Measurements from ENCODE around the gene SLC25A33. TPM values are rescaled to one million over a fixed set of nuclear protein-coding genes. Genes with fewer than 3 reads are reported as not detected.
"Not testable (repeated sequence)": the region's sequence is repeated elsewhere in the genome, so short reads cannot be mapped to it uniquely, and the experiment has no call there.

SLC25A33 gene
- total RNA-seq, 1 experiment from 2014 or later = 42.2 TPM

GRCh38 chr1:9609998-9610397 lies 70.7 kb downstream of the SLC25A33 start:
- DNase-seq (ENCODE audit: low spot score) = no peak
- in situ Hi-C loops (cut with HindIII; ENCODE audit: low sequenced_read_pairs) = no loop called here

DNA sequence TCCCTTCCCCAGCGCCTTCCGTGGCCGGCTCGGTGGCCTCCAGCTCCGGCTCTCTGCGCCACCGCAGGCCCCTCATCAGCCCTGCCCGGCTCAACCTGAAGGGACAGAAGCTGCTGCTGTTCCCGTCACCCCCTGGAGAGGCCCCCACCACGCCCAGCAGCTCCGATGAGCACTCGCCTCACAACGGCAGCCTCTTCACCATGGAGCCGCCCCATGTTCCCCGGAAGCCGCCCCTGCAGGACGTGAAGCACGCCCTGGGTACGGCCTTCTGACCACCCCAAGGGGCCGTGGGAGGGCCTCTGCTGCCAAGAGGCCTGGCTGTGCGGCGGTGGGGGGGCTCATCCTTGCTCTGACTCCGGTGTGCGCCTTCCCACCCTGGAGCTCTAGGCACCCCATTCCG lies 71.3 kb downstream of the SLC25A33 start:
- DNase-seq (ENCODE audit: low spot score) = no peak
- in situ Hi-C loops (cut with HindIII; ENCODE audit: low sequenced_read_pairs) = no loop called here

DNA sequence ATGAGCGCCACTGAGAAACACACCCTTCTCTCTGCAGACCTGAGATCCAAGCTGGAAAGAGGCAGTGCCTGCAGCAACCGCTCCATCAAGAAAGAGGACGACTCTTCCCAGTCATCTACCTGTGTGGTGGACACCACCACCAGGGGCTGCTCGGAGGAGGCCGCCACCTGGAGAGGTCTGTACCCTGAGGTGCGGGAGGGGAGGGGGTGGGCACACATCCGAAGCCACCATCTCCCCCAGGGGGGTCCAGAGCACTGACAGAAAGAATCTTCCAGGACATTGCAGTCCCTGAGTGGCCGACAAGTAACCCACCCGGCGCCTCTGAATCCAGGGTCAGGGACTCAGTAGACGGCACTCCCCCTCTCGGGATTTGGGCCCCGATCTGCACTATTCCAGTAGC lies 72.5 kb downstream of the SLC25A33 start:
- DNase-seq (ENCODE audit: low spot score) = no peak
- in situ Hi-C loops (cut with HindIII; ENCODE audit: low sequenced_read_pairs) = no loop called here

DNA sequence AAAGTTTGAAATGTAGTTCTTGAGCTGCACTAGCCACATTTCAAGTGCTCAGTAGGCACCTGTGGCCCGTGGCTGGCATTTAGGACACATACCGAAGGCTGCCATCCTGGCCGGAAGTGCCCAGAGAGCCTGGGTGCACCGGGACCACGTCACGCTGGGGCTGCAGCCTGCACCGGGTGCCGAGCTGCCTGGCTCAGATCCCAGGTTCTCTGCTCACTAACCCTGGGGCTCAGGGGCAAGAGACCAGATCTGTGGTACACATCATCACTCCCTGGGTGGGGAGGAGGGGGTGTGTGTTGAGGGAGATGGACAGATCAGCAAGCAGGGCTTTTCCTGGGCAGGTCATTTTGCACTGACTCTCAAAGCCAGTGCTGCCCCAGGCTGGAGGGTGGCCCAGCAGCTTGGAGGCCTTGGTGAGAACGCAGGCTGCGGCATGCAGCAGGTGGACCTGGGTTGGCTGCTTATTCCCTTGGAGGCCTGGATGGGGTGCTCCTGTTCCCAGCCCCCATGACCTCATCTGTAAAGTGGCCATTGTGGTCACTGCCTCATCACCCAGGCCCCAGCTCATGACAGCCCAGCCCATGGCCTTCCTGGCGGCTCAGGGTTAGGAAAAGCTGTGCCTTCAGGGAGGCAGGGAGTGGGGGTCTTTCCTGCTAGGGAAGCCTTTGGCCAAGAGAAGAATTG lies 73.0 kb downstream of the SLC25A33 start:
- in situ Hi-C loops (cut with HindIII; ENCODE audit: low sequenced_read_pairs) = no loop called here
- DNase-seq (ENCODE audit: low spot score) = no peak

- in situ Hi-C loops (cut with HindIII; ENCODE audit: low sequenced_read_pairs) = no loop called here
- DNase-seq (ENCODE audit: low spot score) = no peak
These were observed 73.8 kb downstream of the SLC25A33 start for GRCh38 chr1:9612871-9613624.

GRCh38 chr1:9613625-9614299 lies 74.5 kb downstream of the SLC25A33 start:
- no peak for DNase-seq (ENCODE audit: low spot score)
- in situ Hi-C loops (cut with HindIII; ENCODE audit: low sequenced_read_pairs) = no loop called here

- peak; percentile 62 for DNase-seq (ENCODE audit: low spot score)
- in situ Hi-C loops (cut with HindIII; ENCODE audit: low sequenced_read_pairs) = no loop called here
These were observed 76.2 kb downstream of the SLC25A33 start for GRCh38 chr1:9615316-9616063.

GRCh38 chr1:9618909-9619679 lies 79.8 kb downstream of the SLC25A33 start:
- DNase-seq (ENCODE audit: low spot score) = peak; percentile 30

GRCh38 chr1:9621032-9621431 lies 81.8 kb downstream of the SLC25A33 start:
- in situ Hi-C loops (cut with HindIII; ENCODE audit: low sequenced_read_pairs) = no loop called here
- no peak for DNase-seq (ENCODE audit: low spot score)

More at GRCh38 chr1:9618909-9619679, 79.8 kb downstream of the SLC25A33 start:
- in situ Hi-C loops (cut with HindIII; ENCODE audit: low sequenced_read_pairs) = no loop called here

DNA sequence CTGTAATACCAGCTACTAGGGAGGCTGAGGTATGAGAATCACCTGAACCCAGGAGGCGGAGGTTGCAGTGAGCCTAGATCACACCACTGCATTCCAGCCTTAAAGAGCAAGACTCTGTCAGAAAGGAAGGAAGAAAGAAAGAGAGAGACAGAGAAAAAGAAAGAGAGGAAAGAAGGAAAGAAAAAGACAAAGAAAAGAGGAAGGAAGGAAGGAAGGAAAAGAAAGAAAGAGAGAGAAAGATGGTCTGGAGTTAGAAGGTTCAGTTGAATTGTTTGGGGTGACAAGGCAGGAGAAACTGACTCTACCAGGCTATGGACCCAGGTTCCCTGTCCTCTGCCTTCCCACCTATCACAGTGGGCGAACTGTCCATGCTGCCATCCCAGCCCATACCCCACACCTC lies 84.8 kb downstream of the SLC25A33 start:
- in situ Hi-C loops (cut with HindIII; ENCODE audit: low sequenced_read_pairs) = no loop called here

DNA sequence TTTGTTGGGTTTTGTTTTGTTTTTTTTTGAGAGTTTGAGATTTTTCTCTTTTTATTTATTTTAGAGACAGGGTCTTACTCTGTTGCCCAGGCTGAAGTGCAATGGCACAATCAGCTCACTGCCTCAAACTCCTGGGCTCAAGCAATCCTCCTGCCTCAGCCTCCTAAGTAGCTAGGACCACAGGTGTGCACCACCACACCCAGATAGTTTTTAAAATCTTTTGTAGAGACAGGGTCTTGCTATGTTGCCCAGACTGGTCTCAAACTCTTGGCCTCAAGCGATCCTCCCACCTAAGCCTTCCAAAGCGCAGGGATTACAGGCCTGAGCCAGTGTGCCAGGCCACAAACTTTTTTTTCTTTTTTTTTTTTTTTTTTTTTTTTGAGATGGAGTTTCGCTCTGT lies 85.8 kb downstream of the SLC25A33 start:
- in situ Hi-C loops (cut with HindIII; ENCODE audit: low sequenced_read_pairs) = not testable (repeated sequence)

More for the DNA sequence above, 84.8 kb downstream of the SLC25A33 start:
- no peak for DNase-seq (ENCODE audit: low spot score)

GRCh38 chr1:9626201-9626608 lies 86.9 kb downstream of the SLC25A33 start:
- no peak for DNase-seq (ENCODE audit: low spot score)
- in situ Hi-C loops (cut with HindIII; ENCODE audit: low sequenced_read_pairs) = no loop called here

More for the DNA sequence above, 85.8 kb downstream of the SLC25A33 start:
- not testable (repeated sequence) for DNase-seq (ENCODE audit: low spot score)

DNA sequence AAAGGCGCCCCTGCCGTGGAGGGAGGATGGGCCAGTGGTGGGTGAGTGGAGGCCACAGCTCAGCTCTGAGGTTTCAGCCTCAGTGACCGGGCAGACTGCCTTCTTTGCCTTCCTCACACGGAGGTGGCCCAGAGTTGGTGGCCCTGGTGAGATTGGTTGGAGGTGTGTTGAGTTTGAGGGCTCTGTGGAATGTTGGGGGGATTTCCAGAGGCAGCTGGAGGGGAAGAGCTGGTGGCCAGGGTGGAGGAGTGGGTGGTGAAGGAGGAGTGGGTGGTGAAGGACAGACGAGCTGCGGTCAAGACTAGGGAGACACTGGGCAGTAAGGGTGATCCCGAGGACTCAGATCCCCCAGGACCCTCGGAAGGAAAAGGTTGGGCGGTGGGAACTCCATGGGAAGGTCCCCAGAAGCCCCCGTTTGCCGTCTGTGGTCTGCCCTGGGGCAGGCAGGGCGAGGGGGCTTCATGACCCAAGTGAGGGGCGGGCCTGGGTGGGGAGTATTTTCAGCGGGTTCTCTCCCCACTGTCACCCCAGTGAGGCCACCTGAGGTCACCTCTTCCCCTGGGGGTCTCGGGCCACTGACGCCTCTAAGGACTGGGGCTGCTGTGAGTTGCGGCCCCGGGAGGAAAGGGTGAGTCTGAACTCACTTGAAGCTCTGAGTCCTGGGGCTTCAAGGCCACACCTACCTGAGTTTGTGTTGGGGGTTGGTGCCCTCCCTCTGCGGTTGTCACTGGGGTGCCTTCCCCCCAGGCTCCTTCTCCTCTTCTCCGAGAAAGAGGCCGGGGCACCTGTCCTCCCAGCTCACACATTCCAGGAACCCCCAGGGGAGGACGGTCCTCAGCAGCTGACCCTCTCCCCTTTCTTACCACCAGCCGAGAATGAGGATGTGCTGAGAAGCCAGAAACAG lies 89.5 kb downstream of the SLC25A33 start:
- in situ Hi-C loops (cut with HindIII; ENCODE audit: low sequenced_read_pairs) = no loop called here
- DNase-seq (ENCODE audit: low spot score) = no peak

DNA sequence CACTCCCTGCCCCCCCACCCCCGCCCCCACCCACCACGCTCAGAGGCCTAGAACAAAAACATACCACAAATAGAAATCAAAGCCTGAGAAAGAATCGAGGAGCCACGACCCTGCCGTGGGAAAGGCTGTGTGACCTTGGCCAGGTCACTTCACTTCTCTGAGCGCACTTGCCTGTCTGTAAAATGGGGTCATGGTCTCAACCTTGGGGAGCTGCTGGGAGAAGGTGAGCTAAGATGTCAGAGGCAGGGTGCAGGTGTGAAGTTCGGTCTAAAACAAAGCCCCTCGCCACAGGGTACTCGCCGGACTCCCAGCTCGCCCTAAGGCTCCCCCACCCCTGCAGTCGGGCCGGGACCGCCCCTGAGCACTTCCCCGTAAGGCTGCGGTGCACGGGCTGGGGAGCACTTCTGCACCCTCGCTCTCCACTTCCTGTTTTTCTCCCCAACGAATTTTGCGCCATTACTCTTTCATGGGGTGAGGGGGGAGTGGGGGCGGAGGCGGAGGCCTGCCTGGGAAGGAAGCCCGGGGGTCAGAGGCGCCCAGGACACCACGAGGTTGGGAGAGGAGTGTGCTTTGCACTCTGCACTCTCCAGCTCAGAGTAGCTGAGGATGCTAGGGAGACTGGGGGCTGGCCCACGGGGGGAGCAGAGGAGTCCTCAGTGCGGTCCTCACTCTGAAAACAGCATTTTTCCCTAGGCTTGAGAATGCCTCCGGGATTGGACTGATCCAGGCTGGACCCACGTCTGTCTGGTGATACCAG lies 90.4 kb downstream of the SLC25A33 start:
- no peak for DNase-seq (ENCODE audit: low spot score)
- in situ Hi-C loops (cut with HindIII; ENCODE audit: low sequenced_read_pairs) = no loop called here

DNA sequence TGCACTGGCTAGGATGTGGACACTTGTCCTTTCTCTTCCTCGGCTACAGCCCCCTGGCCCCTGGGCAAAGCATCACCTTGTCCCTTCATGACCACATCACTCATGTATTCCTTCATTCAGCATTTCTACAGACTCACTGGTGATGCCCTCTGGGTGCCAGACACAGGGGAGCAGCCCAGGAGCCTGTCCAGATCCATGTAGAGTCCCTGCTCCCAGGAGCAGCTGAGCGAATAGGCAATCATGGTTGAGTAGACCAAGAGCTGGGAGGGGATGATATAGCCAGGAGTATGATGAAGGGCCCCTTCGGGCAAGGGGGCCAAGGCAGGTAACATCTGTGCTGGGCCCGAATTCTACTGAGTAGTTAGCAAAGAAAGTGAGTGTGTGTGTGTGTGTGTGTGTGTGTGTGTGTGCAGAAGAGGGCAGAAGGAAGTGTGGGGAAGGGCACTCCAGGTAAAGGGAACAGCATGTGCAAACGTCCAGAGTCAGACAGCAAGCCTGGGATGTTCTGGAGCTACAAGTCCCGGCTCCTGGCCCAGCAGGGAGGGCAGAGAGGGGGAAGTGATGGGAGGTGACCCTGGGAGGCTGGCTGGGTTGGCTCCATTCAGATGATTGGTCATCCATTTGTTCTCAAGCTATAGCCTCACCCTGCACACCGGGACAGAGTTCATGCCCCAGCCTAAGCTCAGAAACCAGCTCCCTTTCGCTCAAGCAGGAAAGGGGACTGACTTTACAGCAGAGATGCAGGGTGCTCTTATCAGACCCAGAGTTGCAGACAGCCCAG lies 91.3 kb downstream of the SLC25A33 start:
- in situ Hi-C loops (cut with HindIII; ENCODE audit: low sequenced_read_pairs) = no loop called here

GRCh38 chr1:9631613-9632012 lies 92.3 kb downstream of the SLC25A33 start:
- DNase-seq (ENCODE audit: low spot score) = no peak
- in situ Hi-C loops (cut with HindIII; ENCODE audit: low sequenced_read_pairs) = no loop called here

More for the DNA sequence above, 91.3 kb downstream of the SLC25A33 start:
- no peak for DNase-seq (ENCODE audit: low spot score)
